Mucosa of rectum (tissue), 2 donors: ENCODE results near the gene USP20.
A peak's percentile ranks its signal among the peaks of the same experiment; 100 is the strongest.
"Not testable (repeated sequence)": the region's sequence is repeated elsewhere in the genome, so short reads cannot be mapped to it uniquely, and the experiment has no call there.

ENCODE experiments used
- H3K27ac ChIP-seq, 2 donors: one replicate each; pipeline ENCODE4 v1.7.0; 2013; ENCODE audit warnings: inconsistent platforms in 2 of 2, low read depth in 2 of 2, low read length in 2 of 2
- H3K27me3 ChIP-seq, 2 donors: one replicate each; pipeline ENCODE4 v1.7.0; 2013; ENCODE audit warnings: low read length in 2 of 2; ENCODE audit not compliant: control insufficient read depth in 2 of 2, insufficient read depth in 2 of 2
- H3K36me3 ChIP-seq, 2 donors: one replicate each; pipeline ENCODE4 v1.7.0; 2013; ENCODE audit warnings: low read length in 2 of 2; ENCODE audit not compliant: control insufficient read depth in 2 of 2, insufficient read depth in 2 of 2
- H3K4me1 ChIP-seq, 2 donors: one replicate each; pipeline ENCODE4 v1.7.0; 2013; ENCODE audit warnings: low read length in 2 of 2, mild to moderate bottlenecking in 1 of 2; ENCODE audit not compliant: control insufficient read depth in 2 of 2, insufficient read depth in 2 of 2
- H3K4me3 ChIP-seq, 2 donors: one replicate each; pipeline ENCODE4 v1.7.0; 2013; ENCODE audit warnings: low read length in 2 of 2
- H3K9ac ChIP-seq, 2 donors: one replicate each; pipeline ENCODE4 v1.7.0; 2013; ENCODE audit warnings: low read length in 2 of 2, low read depth in 1 of 2, mild to moderate bottlenecking in 1 of 2
- H3K9me3 ChIP-seq, 2 donors: one replicate each; pipeline ENCODE4 v1.7.0; 2013; ENCODE audit warnings: low read length in 2 of 2; ENCODE audit not compliant: control insufficient read depth in 2 of 2
- donor health status: healthy.
- donor health status: Normal muscosa, but diverticular disease.

The USP20 gene

DNA sequence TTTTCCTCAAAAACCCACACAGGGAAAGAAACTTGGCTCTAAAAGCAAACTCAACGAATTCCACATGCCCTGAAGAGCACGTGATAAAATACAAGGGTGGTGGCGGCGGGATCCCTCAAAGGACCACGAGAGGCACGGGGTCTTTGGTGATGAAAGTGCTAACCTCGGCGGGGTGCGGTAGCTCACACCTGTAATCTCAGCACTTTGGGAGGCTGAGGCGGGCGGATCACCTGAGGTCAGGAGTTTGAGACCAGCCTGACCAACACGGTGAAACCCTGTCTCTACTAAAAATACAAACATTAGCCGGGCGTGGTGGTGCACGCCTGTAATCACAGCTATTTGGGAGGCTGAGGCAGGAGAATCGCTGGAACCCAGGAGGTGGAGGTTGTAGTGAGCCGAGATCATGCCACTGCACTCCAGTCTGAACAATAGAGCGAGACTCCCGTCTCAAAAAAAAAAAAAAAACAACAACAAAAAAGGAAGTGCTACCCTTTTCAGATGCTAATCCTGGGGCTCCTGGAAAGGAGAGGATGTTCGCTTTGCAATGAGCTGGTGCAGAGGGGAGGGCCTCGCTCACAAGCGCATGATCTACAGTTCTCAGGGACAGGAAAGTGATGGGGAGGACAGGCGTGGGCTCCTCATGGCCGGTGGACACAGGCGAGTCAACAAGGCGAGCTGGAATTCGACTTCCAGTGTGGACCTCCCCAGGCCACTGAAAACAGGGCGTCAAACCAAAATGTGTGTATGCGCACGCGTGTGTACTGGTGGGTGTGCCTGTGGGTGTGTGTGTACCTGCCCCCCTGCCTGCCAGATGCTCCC, 54.1 kb downstream of the USP20 start:
- Histone ChIP-seq H3K9me3 (no peaks in the 10 kb centered on the region), H3K9ac (no peak overlapping the region), H3K27me3 (no peaks in the 10 kb centered on the region), H3K4me1 (peaks cover 20 to 30% of the 10 kb centered on the region in 2 donors), H3K36me3 (peaks cover 4 to 5% of the 10 kb centered on the region in 2 donors), H3K4me3 (no peak overlapping the region), H3K27ac (peak overlapping the region; percentile 53 to 85)

DNA sequence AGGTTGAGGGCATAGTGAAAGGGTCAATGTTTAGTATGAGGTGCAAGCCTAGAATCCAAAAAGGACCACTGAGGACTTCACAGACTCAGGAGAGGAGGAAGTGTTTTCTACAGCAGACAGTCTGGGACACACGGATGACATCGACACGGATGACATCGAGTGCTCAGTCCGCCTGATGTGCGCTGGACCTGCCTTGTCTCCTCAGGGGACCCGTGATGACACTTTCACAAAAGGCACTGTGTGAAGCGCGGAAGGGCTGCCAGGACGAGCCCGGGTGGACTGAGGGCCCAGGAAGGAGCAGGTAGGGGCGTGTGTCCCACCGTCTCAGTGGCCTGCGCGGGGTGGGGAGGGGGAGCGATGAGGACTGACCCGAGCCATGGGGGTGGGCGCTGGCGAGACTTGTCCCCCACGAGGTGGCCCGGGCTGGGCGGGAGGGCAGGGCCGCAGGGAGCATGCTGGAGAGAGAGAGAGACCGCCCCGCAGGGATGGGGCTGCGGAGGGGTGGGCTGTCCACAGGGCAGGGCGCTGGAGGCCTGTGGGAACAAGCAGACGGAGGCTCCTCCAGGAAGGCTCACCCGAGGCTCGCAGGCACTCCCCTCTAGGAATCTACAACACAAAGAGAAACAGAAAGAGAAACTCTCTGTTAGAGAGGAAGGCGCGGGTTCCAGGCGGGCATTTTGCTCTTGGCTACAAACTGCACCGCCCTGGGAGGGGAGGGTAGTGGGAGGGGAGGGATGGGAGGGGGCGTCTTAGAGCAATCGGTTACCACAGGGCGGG, 54.9 kb downstream of the USP20 start:
- H3K27me3 ChIP-seq = no peaks in the 10 kb centered on the region
- H3K27ac ChIP-seq = peak overlapping the region; percentile 34 to 85
- H3K36me3 ChIP-seq = peaks cover 4 to 7% of the 10 kb centered on the region in 2 donors
- H3K9ac ChIP-seq = peak overlapping the region in 1 of 2 donors; percentile 16
- no peaks in the 10 kb centered on the region for H3K9me3 ChIP-seq
- peak overlapping the region; percentile 13 to 41 for H3K4me3 ChIP-seq
- peaks cover 13 to 22% of the 10 kb centered on the region in 2 donors for H3K4me1 ChIP-seq

DNA sequence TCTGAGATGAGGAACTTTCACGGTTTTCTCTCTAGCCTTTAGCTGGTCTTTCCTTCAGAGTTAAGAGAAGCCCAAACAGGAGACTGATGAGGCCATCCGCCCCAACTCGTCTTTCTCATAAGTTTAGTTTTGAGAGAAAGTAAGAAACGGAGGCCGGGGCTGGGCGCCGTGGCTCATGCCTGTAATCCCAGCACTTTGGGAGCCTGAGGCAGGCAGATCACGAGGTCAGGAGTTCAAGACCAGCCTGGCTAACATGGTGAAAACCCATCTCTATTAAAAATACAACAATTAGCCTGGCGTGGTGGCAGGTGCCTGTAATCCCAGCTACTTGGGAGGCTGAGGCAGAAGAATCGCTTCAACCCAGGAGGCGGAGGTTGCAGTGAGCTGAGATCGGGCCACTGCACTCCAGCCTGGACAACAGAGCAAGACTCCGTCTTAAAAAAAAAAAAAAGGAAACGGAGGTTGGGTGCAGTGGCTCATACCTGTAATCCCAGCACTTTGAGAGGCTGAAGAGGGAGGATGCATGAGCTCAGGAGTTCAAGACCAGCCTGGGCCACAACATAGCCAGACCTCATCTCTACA, 55.6 kb downstream of the USP20 start:
- H3K4me3 ChIP-seq, H3K9me3 ChIP-seq, H3K27me3 ChIP-seq: not testable (repeated sequence)
- Histone ChIP-seq H3K27ac (peak overlapping the region; percentile 34 to 85), H3K4me1 (peaks cover 8 to 18% of the 10 kb centered on the region in 2 donors), H3K36me3 (peaks cover 6 to 13% of the 10 kb centered on the region in 2 donors), H3K9ac (peak overlapping the region in 1 of 2 donors; percentile 16)

DNA sequence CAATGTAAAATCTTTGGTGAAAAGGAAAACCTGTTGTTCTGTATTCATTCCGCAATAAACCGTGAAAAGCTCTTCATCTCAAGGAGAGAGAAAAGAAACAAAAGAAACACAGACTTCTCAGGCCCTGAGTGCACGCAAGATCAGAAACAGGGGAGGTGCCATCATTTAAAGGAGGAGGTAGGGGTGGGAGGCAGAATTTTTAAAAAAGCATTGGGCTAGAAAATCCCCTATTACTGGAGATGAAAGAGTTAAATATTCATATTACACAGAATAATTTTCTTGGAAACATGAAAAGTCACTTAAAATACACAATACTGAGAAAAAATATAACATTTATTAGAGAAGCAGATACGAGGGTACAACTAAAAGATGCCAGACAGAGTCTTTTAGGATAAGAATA, 56.3 kb downstream of the USP20 start:
- Histone ChIP-seq H3K4me3 (no peak overlapping the region), H3K27ac (peak overlapping the region; percentile 11 to 34), H3K4me1 (peaks cover 4 to 17% of the 10 kb centered on the region in 2 donors), H3K27me3 (no peaks in the 10 kb centered on the region), H3K36me3 (peaks cover 6 to 18% of the 10 kb centered on the region in 2 donors), H3K9ac (no peak overlapping the region), H3K9me3 (no peaks in the 10 kb centered on the region)

DNA sequence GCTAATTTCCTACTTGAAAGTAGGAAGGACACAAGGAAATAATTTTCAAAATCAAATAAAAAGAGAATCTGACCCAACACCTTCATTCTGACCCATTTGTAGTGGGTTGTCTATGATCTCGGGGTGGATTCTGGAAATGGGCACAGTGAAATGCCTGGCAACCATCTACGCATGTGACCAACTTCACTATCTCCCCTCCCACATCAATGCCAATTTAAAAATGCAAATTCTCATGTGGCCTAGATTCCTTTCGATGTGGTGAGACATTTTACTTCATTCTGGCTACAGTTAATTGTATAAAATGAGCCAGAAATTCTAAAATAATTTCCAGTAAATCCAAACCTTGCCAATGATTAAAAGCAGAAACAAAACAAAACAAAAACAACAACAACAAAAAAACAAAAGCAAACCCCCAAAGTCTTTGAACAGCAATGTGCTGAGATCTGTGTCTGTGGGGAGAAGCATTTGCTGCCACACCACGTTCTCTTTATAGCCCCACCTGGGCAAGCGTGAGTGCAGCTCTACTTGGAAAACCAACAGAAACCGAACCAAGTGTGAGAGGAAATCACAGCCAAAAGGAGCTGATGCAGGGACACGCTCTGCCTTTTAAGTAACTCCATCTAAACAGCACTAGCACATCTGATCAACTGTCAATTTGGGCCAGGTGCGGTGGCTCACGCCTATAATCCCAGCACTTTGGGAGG, 59.0 kb downstream of the USP20 start:
- Histone ChIP-seq H3K4me1 (peaks cover 4 to 12% of the 10 kb centered on the region in 2 donors), H3K9me3 (no peaks in the 10 kb centered on the region), H3K27me3 (no peaks in the 10 kb centered on the region), H3K4me3 (no peak overlapping the region), H3K27ac (peak overlapping the region in 1 of 2 donors; percentile 58), H3K9ac (no peak overlapping the region), H3K36me3 (peaks cover 13 to 23% of the 10 kb centered on the region in 2 donors)

DNA sequence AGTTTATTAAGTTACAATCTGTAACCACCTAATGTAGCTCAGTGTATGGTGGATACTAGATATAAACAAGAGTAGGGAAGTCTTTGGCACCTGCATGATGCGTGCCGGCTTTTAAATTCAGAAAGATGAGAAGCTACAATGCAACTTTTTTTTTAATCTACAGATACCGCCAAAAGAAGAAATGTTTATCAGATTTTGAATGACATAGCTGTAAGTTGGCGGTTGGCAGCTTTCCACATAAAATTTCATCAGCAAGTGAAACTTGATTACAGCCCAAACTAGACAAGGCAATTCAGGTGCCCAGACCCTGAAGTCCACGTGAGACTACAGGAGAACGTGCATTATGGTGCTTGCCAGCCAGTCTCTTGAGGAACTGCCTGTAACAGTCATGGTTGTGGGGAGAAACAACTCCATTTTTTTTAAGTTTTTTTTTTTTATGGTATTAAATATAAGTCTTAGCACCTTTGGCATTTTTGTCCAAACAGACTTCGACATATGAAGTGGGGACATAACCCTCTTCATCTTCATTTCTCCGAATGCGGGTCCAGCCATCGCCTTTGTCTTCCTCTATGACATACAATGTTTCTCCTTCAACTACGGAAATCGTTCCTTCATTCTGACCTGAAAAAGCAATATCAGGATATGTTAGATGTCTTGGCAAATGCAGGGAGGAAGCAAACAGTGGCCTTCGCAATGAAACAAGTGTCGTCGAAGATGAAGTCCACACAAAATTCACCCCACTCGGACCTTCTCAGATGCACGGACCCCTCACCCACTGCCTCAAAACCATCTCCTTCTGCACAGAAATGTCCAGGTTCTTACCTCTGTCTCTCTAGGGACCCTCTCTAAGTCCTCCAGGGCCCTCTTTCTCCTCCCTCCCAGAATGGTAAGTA, 60.4 kb downstream of the USP20 start:
- no peak overlapping the region for H3K9ac ChIP-seq
- peaks cover 17 to 29% of the 10 kb centered on the region in 2 donors for H3K36me3 ChIP-seq
- no peaks in the 10 kb centered on the region for H3K9me3 ChIP-seq
- no peak overlapping the region for H3K27ac ChIP-seq
- peaks cover 4 to 9% of the 10 kb centered on the region in 2 donors for H3K4me1 ChIP-seq
- no peaks in the 10 kb centered on the region for H3K27me3 ChIP-seq
- no peak overlapping the region for H3K4me3 ChIP-seq

DNA sequence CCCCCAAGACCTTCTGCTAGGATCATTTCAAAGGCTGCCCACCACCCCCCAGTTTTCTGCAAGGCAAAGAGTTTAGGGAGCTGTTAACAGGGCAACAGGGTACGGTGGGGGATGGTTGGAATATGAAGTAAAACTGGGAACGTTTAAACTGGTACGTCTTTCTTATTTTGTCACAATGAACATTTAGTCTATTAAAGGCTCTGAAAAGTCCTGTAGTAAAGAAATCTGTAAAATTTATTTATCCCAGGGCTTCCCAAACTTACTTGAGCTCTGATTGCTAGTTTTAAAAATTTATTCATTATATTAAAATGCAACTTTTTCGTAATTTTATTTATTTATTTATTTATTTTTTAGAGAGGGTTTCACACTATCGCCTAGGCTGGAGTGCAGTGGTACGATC, 62.0 kb downstream of the USP20 start:
- peaks cover 0 to 2% of the 10 kb centered on the region in 2 donors for H3K4me1 ChIP-seq
- peaks cover 17 to 37% of the 10 kb centered on the region in 2 donors for H3K36me3 ChIP-seq
- H3K4me3 ChIP-seq = no peak overlapping the region
- no peak overlapping the region for H3K27ac ChIP-seq
- H3K9me3 ChIP-seq = no peaks in the 10 kb centered on the region
- H3K27me3 ChIP-seq = no peaks in the 10 kb centered on the region
- no peak overlapping the region for H3K9ac ChIP-seq

DNA sequence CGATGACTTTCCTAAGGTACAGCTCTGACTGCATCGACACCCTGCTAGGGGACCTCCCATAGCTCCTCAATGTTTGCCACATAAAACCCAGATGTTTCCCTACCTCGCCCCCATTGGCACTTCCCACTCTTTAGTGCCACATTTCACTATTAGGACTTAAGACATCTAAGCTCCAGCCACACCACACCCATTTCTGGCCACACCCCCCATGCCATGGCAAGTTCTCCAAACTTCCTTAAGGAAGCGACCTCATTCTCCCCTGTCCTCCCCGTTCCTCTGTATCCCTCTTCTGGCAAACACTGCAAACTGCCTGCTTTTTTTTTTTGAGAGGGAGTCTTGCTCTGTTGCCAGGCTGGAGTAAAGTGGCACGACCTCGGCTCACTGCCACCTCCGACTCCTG, 62.9 kb downstream of the USP20 start:
- H3K36me3 ChIP-seq = peaks cover 19 to 44% of the 10 kb centered on the region in 2 donors
- H3K4me3 ChIP-seq = no peak overlapping the region
- no peak overlapping the region for H3K27ac ChIP-seq
- H3K4me1 ChIP-seq = no peaks in the 10 kb centered on the region
- no peak overlapping the region for H3K9ac ChIP-seq
- no peaks in the 10 kb centered on the region for H3K27me3 ChIP-seq
- H3K9me3 ChIP-seq = no peaks in the 10 kb centered on the region

DNA sequence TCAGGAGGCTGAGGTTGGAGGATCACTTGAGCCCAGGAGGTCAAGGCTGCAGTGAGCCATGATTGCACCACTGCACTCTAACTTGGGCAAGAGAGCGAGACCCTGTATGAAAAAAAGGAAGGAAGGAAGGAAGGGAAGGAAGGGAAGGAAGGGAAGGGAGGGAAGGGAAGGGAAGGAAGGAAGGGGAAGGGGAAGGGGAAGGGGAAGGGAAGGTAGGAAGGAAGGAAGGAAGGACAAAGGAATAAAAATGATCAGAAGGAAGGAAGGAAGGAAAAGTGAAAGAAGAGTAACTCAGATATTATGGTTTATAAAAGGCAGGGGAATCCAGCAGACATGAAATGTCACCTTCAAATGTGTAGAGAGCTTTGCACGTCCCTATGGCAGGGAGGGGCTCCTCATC, 64.4 kb downstream of the USP20 start:
- Histone ChIP-seq H3K4me1 (no peaks in the 10 kb centered on the region), H3K9ac (no peak overlapping the region), H3K36me3 (peaks cover 23 to 49% of the 10 kb centered on the region in 2 donors), H3K27me3 (no peaks in the 10 kb centered on the region), H3K27ac (no peak overlapping the region), H3K4me3 (no peak overlapping the region), H3K9me3 (no peaks in the 10 kb centered on the region)
